CD8-positive, alpha-beta memory T cell (primary cell): ENCODE data around the gene ANKRD33B. TPM values are rescaled to one million over a fixed set of nuclear protein-coding genes. Genes with fewer than 3 reads are reported as not detected.

Experiments used
- CTCF ChIA-PET: fragments of 350-600 bp; sonication (Branson Sonifier 250); formaldehyde crosslinking; loops from one replicate; lab custom pipeline; 2021; ENCODE audit warnings: antibody characterized with exemption; lab: Charles Lee
- POLR2A ChIA-PET: fragments of 350-600 bp; sonication (Branson Sonifier 250); formaldehyde crosslinking; loops from one replicate; lab custom pipeline; 2021; ENCODE audit warnings: antibody characterized with exemption; lab: Charles Lee
- DNase-seq, 5 donors: peaks; one replicate each; pipeline versions ENCODE4 v3.0.0 to v3.0.0-alpha.2; 2020 to 2022; ENCODE audit warnings: mixed read lengths in 1 of 5
- H3K27ac ChIP-seq: one replicate; pipeline ENCODE4 v1.7.0; 2013; ENCODE audit warnings: low read depth, mild to moderate bottlenecking, low read length, moderate library complexity
- H3K27me3 ChIP-seq: 2 replicates; pipeline ENCODE4 v1.7.0; 2013; ENCODE audit warnings: low read length, mild to moderate bottlenecking; ENCODE audit not compliant: insufficient read depth, poor library complexity, severe bottlenecking
- H3K36me3 ChIP-seq: 2 replicates; pipeline ENCODE4 v1.7.0; 2013; ENCODE audit warnings: mild to moderate bottlenecking, low read length, moderate library complexity; ENCODE audit not compliant: insufficient read depth
- H3K4me1 ChIP-seq: 2 replicates; pipeline ENCODE4 v1.7.0; 2013; ENCODE audit warnings: mild to moderate bottlenecking, low read length, moderate library complexity; ENCODE audit not compliant: insufficient read depth
- H3K4me3 ChIP-seq: 2 replicates; pipeline ENCODE4 v1.7.0; 2013; ENCODE audit warnings: mild to moderate bottlenecking, low read length
- H3K9me3 ChIP-seq: 2 replicates; pipeline ENCODE4 v1.7.0; 2013; ENCODE audit warnings: mild to moderate bottlenecking, low read length
- H3K27ac Mint-ChIP-seq, 8 donors: one replicate each; pipeline ENCODE4 v1.8.0; 2020 to 2021; ENCODE audit warnings: mixed read lengths in 8 of 8, mild to moderate bottlenecking in 6 of 8, inconsistent platforms in 3 of 8, moderate library complexity in 3 of 8
- H3K27me3 Mint-ChIP-seq, 2 donors: one replicate each; pipeline ENCODE4 v1.8.0; 2020 to 2021; ENCODE audit warnings: mixed read lengths in 2 of 2, mild to moderate bottlenecking in 1 of 2, moderate library complexity in 1 of 2
- H3K36me3 Mint-ChIP-seq, 3 donors: one replicate each; pipeline ENCODE4 v1.8.0; 2020 to 2021; ENCODE audit warnings: mixed read lengths in 3 of 3, inconsistent platforms in 1 of 3, mild to moderate bottlenecking in 1 of 3
- H3K4me1 Mint-ChIP-seq, 3 donors: one replicate each; pipeline ENCODE4 v1.8.0; 2020 to 2021; ENCODE audit warnings: mixed read lengths in 3 of 3, inconsistent platforms in 1 of 3, mild to moderate bottlenecking in 1 of 3
- H3K4me3 Mint-ChIP-seq, 7 donors: one replicate each; pipeline ENCODE4 v1.8.0; 2020 to 2021; ENCODE audit warnings: mixed read lengths in 7 of 7, mild to moderate bottlenecking in 6 of 7, moderate library complexity in 4 of 7, inconsistent platforms in 2 of 7
- H3K9me3 Mint-ChIP-seq, 5 donors: one replicate each; pipeline ENCODE4 v1.8.0; 2020 to 2022; ENCODE audit warnings: mixed read lengths in 5 of 5, mild to moderate bottlenecking in 3 of 5, moderate library complexity in 2 of 5, inconsistent platforms in 1 of 5
- polyA plus RNA-seq: library from polyadenylated mRNA; unstranded; fragments of 300-500 nt; fragmentation: Illumina TruSeq; gene quantifications from one replicate; pipeline ENCODE4 v1.2.3, GENCODE V29; 2021
- total RNA-seq, 2 experiments: library from RNA; stranded (reverse); gene quantifications; one replicate each; pipeline ENCODE4 v1.2.3, GENCODE V29; 2021

Gene ANKRD33B
- total and polyA plus RNA-seq, 3 experiments from 2014 or later = 0.06 to 32.7 (median 29.6) TPM

- no peak for DNase-seq
- Mint-ChIP-seq H3K4me1 (peaks cover 6 to 14% (median 9%) of the 10 kb centered on the region in 3 donors), H3K27ac (peak overlapping the region in 2 of 8 donors; percentile 21 to 64), H3K9me3 (no peaks in the 10 kb centered on the region), H3K36me3 (no peaks in the 10 kb centered on the region), H3K4me3 (peak overlapping the region in 1 of 7 donors; percentile 44), H3K27me3 (peaks cover 7 to 29% of the 10 kb centered on the region in 2 donors)
- Histone ChIP-seq H3K4me1 (peaks cover 5% of the 10 kb centered on the region), H3K36me3 (no peaks in the 10 kb centered on the region), H3K27me3 (peaks cover 4% of the 10 kb centered on the region), H3K27ac (no peak overlapping the region), H3K4me3 (no peak overlapping the region), H3K9me3 (no peaks in the 10 kb centered on the region)
- ChIA-PET CTCF (interaction anchor here (2.1 kb wide), 1 partner anchor 71 kb away, joined by 4 read pairs; no protein-coding TSS in a partner anchor), POLR2A (no interaction called here)
Observed at GRCh38 chr5:10556289-10556807, 7.5 kb upstream of the ANKRD33B start.

GRCh38 chr5:10556893-10557746 is 6.8 kb upstream of the ANKRD33B start:
- peaks cover 5% of the 10 kb centered on the region for H3K4me1 ChIP-seq
- no peaks in the 10 kb centered on the region for H3K36me3 ChIP-seq
- POLR2A ChIA-PET = no interaction called here
- no peak for DNase-seq
- peaks cover 7 to 29% of the 10 kb centered on the region in 2 donors for H3K27me3 Mint-ChIP-seq
- H3K27ac ChIP-seq = no peak overlapping the region
- no peaks in the 10 kb centered on the region for H3K9me3 ChIP-seq
- CTCF ChIA-PET = interaction anchor here (2.1 kb wide), 1 partner anchor 70 kb away, joined by 4 read pairs; no protein-coding TSS in a partner anchor
- H3K9me3 Mint-ChIP-seq = no peaks in the 10 kb centered on the region
- H3K27ac Mint-ChIP-seq = peak overlapping the region in 1 of 8 donors; percentile 21
- H3K27me3 ChIP-seq = peaks cover 4% of the 10 kb centered on the region
- H3K36me3 Mint-ChIP-seq = no peaks in the 10 kb centered on the region
- no peak overlapping the region for H3K4me3 ChIP-seq
- H3K4me1 Mint-ChIP-seq = peaks cover 6 to 14% (median 10%) of the 10 kb centered on the region in 3 donors
- H3K4me3 Mint-ChIP-seq = no peak overlapping the region

DNA sequence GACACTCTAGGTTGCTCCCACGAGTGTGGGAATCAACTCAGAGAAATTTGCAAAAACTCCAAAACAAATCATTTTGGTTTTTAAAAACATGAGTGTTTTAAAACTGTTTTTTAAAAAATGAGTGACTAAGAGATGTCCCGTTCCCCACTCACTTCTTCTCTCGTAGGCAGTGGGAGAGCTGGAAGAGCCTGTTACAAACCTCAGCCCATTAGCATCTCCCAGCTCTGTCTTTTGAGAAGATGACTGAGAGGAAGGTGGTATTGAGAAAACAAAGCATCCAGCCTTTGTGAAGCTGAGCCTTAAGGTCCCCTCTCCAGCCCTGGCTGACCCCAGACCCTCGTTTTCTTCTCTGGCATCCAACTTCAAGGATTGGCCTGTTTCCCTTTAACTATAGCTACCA is 4.7 kb upstream of the ANKRD33B start:
- Mint-ChIP-seq H3K4me3 (no peak overlapping the region), H3K27ac (no peak overlapping the region), H3K27me3 (peaks cover 5 to 26% of the 10 kb centered on the region in 2 donors), H3K36me3 (no peaks in the 10 kb centered on the region), H3K4me1 (peaks cover 0 to 1% (median 0%) of the 10 kb centered on the region in 3 donors), H3K9me3 (no peaks in the 10 kb centered on the region)
- Histone ChIP-seq H3K9me3 (no peaks in the 10 kb centered on the region), H3K4me1 (peaks cover 6% of the 10 kb centered on the region), H3K36me3 (no peaks in the 10 kb centered on the region), H3K4me3 (no peak overlapping the region), H3K27me3 (no peaks in the 10 kb centered on the region), H3K27ac (no peak overlapping the region)
- ChIA-PET CTCF (no interaction called here), POLR2A (no interaction called here)
- no peak for DNase-seq

GRCh38 chr5:10559871-10560270 is 4.0 kb upstream of the ANKRD33B start:
- Histone ChIP-seq H3K4me3 (no peak overlapping the region), H3K9me3 (no peaks in the 10 kb centered on the region), H3K27me3 (no peaks in the 10 kb centered on the region), H3K36me3 (no peaks in the 10 kb centered on the region), H3K27ac (no peak overlapping the region), H3K4me1 (peaks cover 6% of the 10 kb centered on the region)
- H3K4me3 Mint-ChIP-seq = no peak overlapping the region
- DNase-seq = no peak
- ChIA-PET POLR2A (no interaction called here), CTCF (no interaction called here)
- peaks cover 0 to 1% (median 1%) of the 10 kb centered on the region in 3 donors for H3K4me1 Mint-ChIP-seq
- H3K36me3 Mint-ChIP-seq = no peaks in the 10 kb centered on the region
- no peak overlapping the region for H3K27ac Mint-ChIP-seq
- no peaks in the 10 kb centered on the region for H3K9me3 Mint-ChIP-seq
- H3K27me3 Mint-ChIP-seq = peaks cover 4 to 23% of the 10 kb centered on the region in 2 donors

DNA sequence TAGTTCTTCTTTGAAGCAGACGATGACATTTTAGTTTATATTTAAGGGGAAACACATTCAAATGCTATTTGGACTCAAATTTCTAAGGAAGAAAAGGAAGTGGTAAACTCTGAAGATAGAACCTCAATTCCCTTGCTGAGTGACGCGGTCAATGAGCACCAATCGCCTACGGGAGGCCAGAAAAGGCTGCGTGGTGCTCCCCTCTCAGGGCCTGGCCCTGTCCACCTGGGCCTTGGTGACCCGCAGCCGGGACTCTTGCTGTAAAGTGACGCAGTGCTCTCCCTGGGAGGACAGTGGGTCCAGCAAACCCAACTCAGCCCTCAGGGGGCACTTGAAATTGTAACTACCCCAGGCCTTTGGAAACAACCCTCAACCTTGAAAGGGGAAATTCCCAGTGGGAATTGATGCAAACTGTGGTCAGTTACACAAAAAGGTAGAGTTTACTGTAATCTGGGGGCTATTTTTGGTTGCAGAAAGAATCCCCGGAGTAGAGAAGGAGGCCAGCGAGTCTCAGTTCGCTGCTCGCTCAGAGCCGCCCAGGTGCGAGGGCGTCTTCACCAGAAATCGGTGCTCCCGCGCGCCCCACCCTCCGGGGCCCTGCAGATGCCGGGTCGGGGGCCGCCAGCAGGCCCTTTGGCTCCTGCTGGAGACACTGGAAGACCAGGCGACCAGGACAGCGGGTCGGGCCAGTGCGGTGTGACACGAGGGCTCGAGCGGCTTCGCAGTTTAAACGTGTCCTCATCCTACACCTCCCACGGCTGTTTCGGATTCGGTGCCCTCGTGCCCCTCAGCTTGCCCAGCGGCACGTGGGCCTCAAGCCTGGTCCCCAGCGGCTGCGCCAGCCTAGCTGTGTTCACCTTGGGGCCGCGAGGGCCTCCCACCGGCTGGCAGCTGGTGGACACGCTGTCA is 1.4 kb upstream of the ANKRD33B start:
- H3K27me3 ChIP-seq = no peaks in the 10 kb centered on the region
- peaks cover 10% of the 10 kb centered on the region for H3K4me1 ChIP-seq
- H3K36me3 ChIP-seq = no peaks in the 10 kb centered on the region
- no peak for DNase-seq
- CTCF ChIA-PET = interaction anchor here (1.1 kb wide), 1 partner anchor 20 kb away, joined by 3 read pairs; no protein-coding TSS in a partner anchor
- H3K27ac ChIP-seq = no peak overlapping the region
- H3K4me1 Mint-ChIP-seq = peaks cover 15 to 20% (median 18%) of the 10 kb centered on the region in 3 donors
- H3K36me3 Mint-ChIP-seq = no peaks in the 10 kb centered on the region
- peak overlapping the region in 3 of 8 donors; percentile 28 to 70 (median 52) for H3K27ac Mint-ChIP-seq
- no peaks in the 10 kb centered on the region for H3K27me3 Mint-ChIP-seq
- H3K4me3 ChIP-seq = peak overlapping the region; percentile 53
- peak overlapping the region; percentile 55 to 87 (median 68) for H3K4me3 Mint-ChIP-seq
- no peaks in the 10 kb centered on the region for H3K9me3 Mint-ChIP-seq
- H3K9me3 ChIP-seq = no peaks in the 10 kb centered on the region
- POLR2A ChIA-PET = no interaction called here

GRCh38 chr5:10563110-10563944 is 543 bp upstream of the ANKRD33B start:
- CTCF ChIA-PET = interaction anchor here (0.7 kb wide), 1 partner anchor 64 kb away, joined by 3 read pairs; no protein-coding TSS in a partner anchor
- Mint-ChIP-seq H3K4me1 (peaks cover 15 to 22% (median 18%) of the 10 kb centered on the region in 3 donors), H3K27ac (no peak overlapping the region), H3K27me3 (no peaks in the 10 kb centered on the region), H3K36me3 (no peaks in the 10 kb centered on the region), H3K9me3 (no peaks in the 10 kb centered on the region), H3K4me3 (peak overlapping the region in 6 of 7 donors; percentile 55 to 87 (median 68))
- H3K4me3 ChIP-seq = peak overlapping the region; percentile 53
- peak; percentile 23 to 60 (median 43) for DNase-seq
- H3K36me3 ChIP-seq = no peaks in the 10 kb centered on the region
- POLR2A ChIA-PET = interaction anchor here (1.0 kb wide), 1 partner anchor 210 kb away, joined by 3 read pairs; the partner anchor contains the start of gene MARCHF6
- peaks cover 10% of the 10 kb centered on the region for H3K4me1 ChIP-seq
- no peaks in the 10 kb centered on the region for H3K27me3 ChIP-seq
- no peaks in the 10 kb centered on the region for H3K9me3 ChIP-seq
- peak overlapping the region; percentile 31 for H3K27ac ChIP-seq
